Measurements from ENCODE around the gene CLINT1.

GRCh38 chr5:157862183-157862851 lies 3.4 kb upstream of the CLINT1 start:
- TF ChIP-seq CTCF (IDR thresholded peaks at IDR 0.05) (no peak), POLR2A (IDR thresholded peaks at IDR 0.05) (no peak), EP300 (IDR thresholded peaks at IDR 0.05) (no peak)

All from tibial nerve (tissue), 4 donors.